Measurements from ENCODE around the gene LCOR. TPM values are rescaled to one million over a fixed set of nuclear protein-coding genes. Genes with fewer than 3 reads are reported as not detected.

The LCOR gene
- total and polyA plus RNA-seq, 12 donors = 1.6 to 28.8 (median 23.7) TPM

DNA sequence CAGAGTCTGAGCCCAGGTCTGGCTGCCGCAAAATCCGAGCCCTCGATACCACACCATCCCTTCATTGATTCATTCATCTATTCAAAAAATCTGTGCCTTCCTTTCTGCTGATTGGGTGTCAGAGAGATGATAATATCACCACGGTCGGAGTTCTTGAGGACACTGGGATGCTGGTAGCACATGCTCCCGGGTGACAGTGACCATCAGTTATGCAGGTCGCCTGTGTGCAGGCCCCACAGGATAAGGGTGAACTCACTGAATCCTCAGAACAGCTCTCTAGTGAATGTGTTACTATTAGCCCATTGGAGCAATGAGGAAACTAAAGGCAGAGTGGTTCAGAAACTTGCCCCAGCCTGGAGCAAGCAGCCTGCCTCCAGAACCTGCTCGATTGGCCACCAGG, 208.6 kb downstream of the LCOR start:
- WGBS, 2 donors = 87 to 89% methylated on average over 8 of the region's 8 CpGs
- TF ChIP-seq, protein P1, sequence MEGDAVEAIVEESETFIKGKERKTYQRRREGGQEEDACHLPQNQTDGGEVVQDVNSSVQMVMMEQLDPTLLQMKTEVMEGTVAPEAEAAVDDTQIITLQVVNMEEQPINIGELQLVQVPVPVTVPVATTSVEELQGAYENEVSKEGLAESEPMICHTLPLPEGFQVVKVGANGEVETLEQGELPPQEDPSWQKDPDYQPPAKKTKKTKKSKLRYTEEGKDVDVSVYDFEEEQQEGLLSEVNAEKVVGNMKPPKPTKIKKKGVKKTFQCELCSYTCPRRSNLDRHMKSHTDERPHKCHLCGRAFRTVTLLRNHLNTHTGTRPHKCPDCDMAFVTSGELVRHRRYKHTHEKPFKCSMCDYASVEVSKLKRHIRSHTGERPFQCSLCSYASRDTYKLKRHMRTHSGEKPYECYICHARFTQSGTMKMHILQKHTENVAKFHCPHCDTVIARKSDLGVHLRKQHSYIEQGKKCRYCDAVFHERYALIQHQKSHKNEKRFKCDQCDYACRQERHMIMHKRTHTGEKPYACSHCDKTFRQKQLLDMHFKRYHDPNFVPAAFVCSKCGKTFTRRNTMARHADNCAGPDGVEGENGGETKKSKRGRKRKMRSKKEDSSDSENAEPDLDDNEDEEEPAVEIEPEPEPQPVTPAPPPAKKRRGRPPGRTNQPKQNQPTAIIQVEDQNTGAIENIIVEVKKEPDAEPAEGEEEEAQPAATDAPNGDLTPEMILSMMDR (IDR thresholded peaks at IDR 0.05) = no peak
- ATAC-seq = no peak
- H3K36me3 ChIP-seq = no peaks in the 10 kb centered on the region
- no peak for DNase-seq
- H3K4me1 ChIP-seq = peaks cover 5 to 12% (median 9%) of the 10 kb centered on the region in 9 donors
- no peaks in the 10 kb centered on the region for H3K27me3 ChIP-seq
- peaks cover 0 to 7% (median 0%) of the 10 kb centered on the region in 11 donors for H3K9me3 ChIP-seq
- H3K4me3 ChIP-seq = no peak overlapping the region
- H3K27ac ChIP-seq = no peak overlapping the region
- intact Hi-C loops (cut with DNase I) = no loop called here

DNA sequence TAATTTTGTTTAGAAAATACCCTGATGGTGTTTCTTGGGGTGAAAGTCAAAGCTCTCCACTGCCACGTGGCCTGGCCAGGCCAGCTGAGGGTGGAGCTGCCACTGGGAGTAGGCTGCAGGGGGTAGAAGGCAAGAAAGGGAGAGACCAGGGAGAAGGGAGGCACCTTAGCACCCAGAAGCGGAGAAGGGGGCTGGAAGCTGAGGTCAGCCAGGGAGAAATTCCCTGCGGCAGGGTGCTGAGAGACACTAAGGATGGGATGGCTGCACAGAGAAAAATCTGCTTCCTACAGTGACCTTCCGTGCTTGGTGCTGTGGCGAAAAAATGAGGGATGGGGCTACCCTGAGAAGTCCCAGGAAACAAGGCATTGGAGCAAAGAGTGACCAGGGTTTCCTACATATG, 210.0 kb downstream of the LCOR start:
- H3K36me3 ChIP-seq = no peaks in the 10 kb centered on the region
- H3K4me3 ChIP-seq = no peak overlapping the region
- 86 to 88% methylated on average over 5 of the region's 5 CpGs for WGBS, 2 donors
- ATAC-seq (no peak), DNase-seq (no peak)
- intact Hi-C loops (cut with DNase I) = no loop called here
- H3K4me1 ChIP-seq = peaks cover 5 to 15% (median 9%) of the 10 kb centered on the region in 9 donors
- no peaks in the 10 kb centered on the region for H3K27me3 ChIP-seq
- TF ChIP-seq, protein P1 (IDR thresholded peaks at IDR 0.05) = no peak
- H3K27ac ChIP-seq = no peak overlapping the region
- H3K9me3 ChIP-seq = peaks cover 0 to 7% (median 0%) of the 10 kb centered on the region in 11 donors

DNA sequence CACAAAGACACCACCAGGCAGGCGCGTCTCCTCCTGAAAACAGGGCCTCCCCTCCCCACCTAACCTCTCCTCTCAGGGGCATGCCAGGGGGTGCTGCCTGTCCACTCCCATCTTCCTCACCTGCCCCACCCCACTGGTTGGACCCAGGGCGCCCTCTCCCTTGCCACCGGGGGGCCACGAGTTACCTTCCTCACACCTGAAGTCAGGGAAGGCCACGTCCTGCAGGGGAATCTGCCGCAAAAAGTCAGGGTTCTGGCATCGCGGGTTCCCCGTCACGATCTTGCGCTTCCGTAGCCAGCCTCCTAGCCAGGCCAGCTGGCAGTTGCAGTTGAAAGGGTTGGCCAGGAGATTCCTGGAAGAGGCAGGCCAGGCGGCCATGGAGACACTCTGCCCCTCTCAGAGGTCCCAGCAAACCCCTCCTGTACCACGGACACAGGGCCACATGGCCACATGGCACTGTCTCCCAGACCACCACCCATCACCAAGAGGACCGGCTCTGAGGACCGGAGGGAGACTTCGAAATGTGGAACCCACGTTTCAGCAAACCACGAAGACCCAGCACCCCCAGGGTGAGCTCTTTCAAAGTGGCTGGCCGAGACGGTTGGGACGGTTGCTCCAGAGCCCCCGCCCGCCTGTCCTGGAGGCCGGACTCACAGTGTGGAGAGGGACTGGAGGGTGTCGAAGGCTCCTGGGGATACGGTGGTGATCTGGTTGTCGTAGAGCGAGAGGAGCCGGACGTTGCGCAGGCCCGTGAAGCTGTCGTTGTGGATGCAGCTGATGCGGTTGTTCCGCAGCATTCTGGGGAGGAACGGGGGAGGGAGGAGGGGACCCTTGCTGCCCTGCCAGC, 210.8 kb downstream of the LCOR start:
- intact Hi-C loops (cut with DNase I) = no loop called here
- H3K27me3 ChIP-seq = no peaks in the 10 kb centered on the region
- H3K9me3 ChIP-seq = peaks cover 0 to 7% (median 0%) of the 10 kb centered on the region in 11 donors
- no peak overlapping the region for H3K27ac ChIP-seq
- no peak for DNase-seq
- 90 to 91% methylated on average over 38 of the region's 38 CpGs for WGBS, 2 donors
- peaks cover 0 to 7% (median 3%) of the 10 kb centered on the region in 9 donors for H3K4me1 ChIP-seq
- ATAC-seq = no peak
- no peak overlapping the region for H3K4me3 ChIP-seq
- H3K36me3 ChIP-seq = no peaks in the 10 kb centered on the region
- TF ChIP-seq, protein P1 (IDR thresholded peaks at IDR 0.05) = no peak

DNA sequence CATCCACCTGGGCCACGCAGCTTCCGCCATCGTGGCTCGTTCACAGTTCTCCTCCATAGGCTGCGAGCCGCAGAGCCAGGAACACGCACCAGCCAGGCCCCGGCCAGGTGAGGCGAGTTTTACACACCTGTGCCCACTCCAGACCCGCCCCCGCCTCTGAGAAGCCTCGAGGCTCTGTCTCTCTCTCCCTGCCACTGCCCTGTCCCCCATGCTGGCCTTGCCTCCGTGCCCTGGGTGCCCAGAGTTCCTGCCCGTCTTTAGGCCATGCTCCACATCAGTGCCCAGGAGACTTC, 211.4 kb downstream of the LCOR start:
- TF ChIP-seq, protein P1 (IDR thresholded peaks at IDR 0.05) = no peak
- Histone ChIP-seq H3K36me3 (no peaks in the 10 kb centered on the region), H3K4me3 (no peak overlapping the region), H3K4me1 (peaks cover 0 to 5% (median 0%) of the 10 kb centered on the region in 9 donors), H3K27me3 (no peaks in the 10 kb centered on the region), H3K27ac (no peak overlapping the region), H3K9me3 (peaks cover 0 to 7% (median 0%) of the 10 kb centered on the region in 11 donors)
- no peak for ATAC-seq
- intact Hi-C loops (cut with DNase I) = no loop called here
- WGBS, 2 donors = 90 to 95% methylated on average over 14 of the region's 14 CpGs
- DNase-seq = no peak

Small RNA genes lying within 50 kb of the gene (microRNA-seq; reads per million reads assigned to microRNA genes)
- 0 reads per million in 2 donors for gene MIR607

Other genes starting within 250 kb of the LCOR start
- 10 to 100 TPM; 50.7 to 83.9 (median 62.4) TPM for gene TM9SF3, start 245.3 kb upstream of the LCOR start, total RNA-seq
- 10 to 100 TPM; 17.5 to 23.2 TPM for gene TM9SF3, start 245.3 kb upstream of the LCOR start, polyA plus RNA-seq
- gene PIK3AP1, start 111.8 kb upstream of the LCOR start, total RNA-seq = 10 to 100 TPM in 1 of 10 donors, 1 to 10 TPM in 9; 2.4 to 22.1 (median 4.4) TPM
- 1 to 10 TPM; 1.0 to 1.5 TPM for gene PIK3AP1, start 111.8 kb upstream of the LCOR start, polyA plus RNA-seq